ENCODE data around the gene BUB1.

The BUB1 gene

GRCh38 chr2:110670826-110671225 is 7.0 kb downstream of the BUB1 start:
- Histone ChIP-seq H3K36me3 (replicated peaks; ENCODE audit: insufficient read depth, low read length) (peaks cover 20% of the 10 kb centered on the region), H3K4me3 (ENCODE audit: low read length) (no peak overlapping the region), H3K9ac (ENCODE audit: low read length) (no peak overlapping the region), H4K20me1 (ENCODE audit: insufficient read depth, low read length) (no peaks in the 10 kb centered on the region), H3K4me2 (ENCODE audit: low read depth, low read length) (no peak overlapping the region), H3F3A (ENCODE audit: insufficient read depth, low read length) (peaks cover 12% of the 10 kb centered on the region), H2AFZ (ENCODE audit: low read length) (no peak overlapping the region), H3K27ac (ENCODE audit: low read length) (no peak overlapping the region), H3K9me2 (replicated peaks; ENCODE audit: insufficient read depth, low read length) (no peaks in the 10 kb centered on the region), H3K79me2 (ENCODE audit: low read length) (peaks cover 96% of the 10 kb centered on the region), H3K4me1 (ENCODE audit: low read length) (peaks cover 12% of the 10 kb centered on the region), H3K9me3 (replicated peaks; ENCODE audit: insufficient read depth, low read length) (no peaks in the 10 kb centered on the region), H3K27me3 (replicated peaks; ENCODE audit: insufficient read depth, low read length) (no peaks in the 10 kb centered on the region)
- DNase-seq, result peak; percentile 5
- TF ChIP-seq CTCF (IDR thresholded peaks at IDR 0.05; ENCODE audit: low read length) (no peak), EZH2 (optimal IDR thresholded peaks at IDR 0.05; ENCODE audit: low read depth, low read length) (no peak), EZH2phosphoT487 (IDR thresholded peaks at IDR 0.05; ENCODE audit: low read length) (no peak)

- Histone ChIP-seq H3K4me3 (ENCODE audit: low read length) (no peak overlapping the region), H3K9ac (ENCODE audit: low read length) (no peak overlapping the region), H3K27me3 (replicated peaks; ENCODE audit: insufficient read depth, low read length) (no peaks in the 10 kb centered on the region), H3K36me3 (replicated peaks; ENCODE audit: insufficient read depth, low read length) (peaks cover 20% of the 10 kb centered on the region), H4K20me1 (ENCODE audit: insufficient read depth, low read length) (no peaks in the 10 kb centered on the region), H3K79me2 (ENCODE audit: low read length) (peaks cover 97% of the 10 kb centered on the region), H3K9me3 (replicated peaks; ENCODE audit: insufficient read depth, low read length) (no peaks in the 10 kb centered on the region), H3K4me1 (ENCODE audit: low read length) (no peaks in the 10 kb centered on the region; the same call in 1 of the 2 replicates), H2AFZ (ENCODE audit: low read length) (no peak overlapping the region), H3K27ac (ENCODE audit: low read length) (no peak overlapping the region), H3K4me2 (ENCODE audit: low read depth, low read length) (no peak overlapping the region), H3K9me2 (replicated peaks; ENCODE audit: insufficient read depth, low read length) (no peaks in the 10 kb centered on the region), H3F3A (ENCODE audit: insufficient read depth, low read length) (peaks cover 2% of the 10 kb centered on the region; the same call in 1 of the 2 replicates)
- TF ChIP-seq CTCF (IDR thresholded peaks at IDR 0.05; ENCODE audit: low read length) (no peak), EZH2phosphoT487 (IDR thresholded peaks at IDR 0.05; ENCODE audit: low read length) (no peak), EZH2 (optimal IDR thresholded peaks at IDR 0.05; ENCODE audit: low read depth, low read length) (no peak)
- DNase-seq, result no peak
Measured at GRCh38 chr2:110669079-110669478, 8.8 kb downstream of the BUB1 start.

DNA sequence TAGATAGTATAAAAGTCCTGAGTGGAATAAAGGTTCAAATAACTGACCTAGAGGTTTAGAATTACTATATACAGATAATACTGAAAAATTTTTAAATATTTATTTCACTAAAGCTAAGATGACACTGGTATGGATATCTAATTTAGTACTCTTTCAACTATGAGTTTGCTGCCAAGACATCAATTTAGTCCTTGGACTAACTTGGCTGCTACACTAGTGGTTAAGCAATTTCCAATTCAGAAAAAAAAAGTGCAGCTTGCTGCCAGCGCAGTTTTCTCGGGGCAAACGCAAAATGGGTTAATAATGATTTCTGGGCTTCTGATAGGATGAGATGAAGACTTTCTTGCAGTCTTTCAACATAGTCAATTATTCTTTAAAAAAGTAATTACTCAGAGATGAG is 10.8 kb downstream of the BUB1 start:
- DNase-seq, result peak; percentile 2
- Histone ChIP-seq H3K27me3 (replicated peaks; ENCODE audit: insufficient read depth, low read length) (no peaks in the 10 kb centered on the region), H3K9ac (ENCODE audit: low read length) (no peak overlapping the region), H3K36me3 (replicated peaks; ENCODE audit: insufficient read depth, low read length) (peaks cover 15% of the 10 kb centered on the region), H3K9me3 (replicated peaks; ENCODE audit: insufficient read depth, low read length) (no peaks in the 10 kb centered on the region), H3K4me2 (ENCODE audit: low read depth, low read length) (no peak overlapping the region), H3K4me1 (ENCODE audit: low read length) (0 out of 2 replicates have a peak, but pooled peaks cover 3% of the 10 kb centered on the region), H3K4me3 (ENCODE audit: low read length) (no peak overlapping the region), H2AFZ (ENCODE audit: low read length) (no peak overlapping the region), H3K27ac (ENCODE audit: low read length) (no peak overlapping the region), H3K9me2 (replicated peaks; ENCODE audit: insufficient read depth, low read length) (no peaks in the 10 kb centered on the region), H3F3A (ENCODE audit: insufficient read depth, low read length) (peaks cover 2% of the 10 kb centered on the region; the same call in 1 of the 2 replicates), H4K20me1 (ENCODE audit: insufficient read depth, low read length) (no peaks in the 10 kb centered on the region), H3K79me2 (ENCODE audit: low read length) (peaks cover 97% of the 10 kb centered on the region)
- no peak for TF ChIP-seq CTCF (IDR thresholded peaks at IDR 0.05; ENCODE audit: low read length)
- no peak for TF ChIP-seq EZH2phosphoT487 (IDR thresholded peaks at IDR 0.05; ENCODE audit: low read length)
- no peak for TF ChIP-seq EZH2 (optimal IDR thresholded peaks at IDR 0.05; ENCODE audit: low read depth, low read length)
